ENCODE results near the gene MRPL14.
A peak's percentile ranks its signal among the peaks of the same experiment; 100 is the strongest.

Gene MRPL14

GRCh38 chr6:44122801-44123200 lies 4.5 kb downstream of the MRPL14 start:
- DNase-seq, result peak; percentile 23 to 36

GRCh38 chr6:44120692-44121443 lies 6.4 kb downstream of the MRPL14 start:
- DNase-seq, result no peak

- no peak for DNase-seq
These were observed 7.5 kb downstream of the MRPL14 start for GRCh38 chr6:44119704-44120262.

GRCh38 chr6:44117397-44118128 lies 9.7 kb downstream of the MRPL14 start:
- no peak for DNase-seq

- DNase-seq, result no peak
These were observed 10.4 kb downstream of the MRPL14 start for GRCh38 chr6:44116641-44117382.

GRCh38 chr6:44115866-44116265 lies 11.4 kb downstream of the MRPL14 start:
- DNase-seq, result no peak

GRCh38 chr6:44113414-44113813 lies 13.8 kb downstream of the MRPL14 start:
- DNase-seq, result peak in 1 of 2 experiments; percentile 25

GRCh38 chr6:44111434-44112417 lies 15.5 kb downstream of the MRPL14 start:
- no peak for DNase-seq

GRCh38 chr6:44110966-44111365 lies 16.3 kb downstream of the MRPL14 start:
- DNase-seq, result no peak

- DNase-seq, result no peak
These were observed 17.1 kb downstream of the MRPL14 start for GRCh38 chr6:44110005-44110676.

GRCh38 chr6:44109212-44109611 lies 18.0 kb downstream of the MRPL14 start:
- DNase-seq, result no peak

- DNase-seq, result no peak
These were observed 18.8 kb downstream of the MRPL14 start for GRCh38 chr6:44108471-44108870.

- no peak for DNase-seq
These were observed 20.2 kb downstream of the MRPL14 start for GRCh38 chr6:44107017-44107416.

GRCh38 chr6:44105993-44106740 lies 21.1 kb downstream of the MRPL14 start:
- DNase-seq, result no peak

GRCh38 chr6:44105146-44105545 lies 22.1 kb downstream of the MRPL14 start:
- no peak for DNase-seq

GRCh38 chr6:44104481-44105021 lies 22.7 kb downstream of the MRPL14 start:
- DNase-seq, result no peak

GRCh38 chr6:44102527-44102926 lies 24.7 kb downstream of the MRPL14 start:
- no peak for DNase-seq

GRCh38 chr6:44101832-44102231 lies 25.4 kb downstream of the MRPL14 start:
- no peak for DNase-seq

GRCh38 chr6:44100088-44100550 lies 27.1 kb downstream of the MRPL14 start:
- DNase-seq, result peak; percentile 53 to 74

- DNase-seq, result no peak
These were observed 28.1 kb downstream of the MRPL14 start for GRCh38 chr6:44099192-44099591.
